Neuronal stem cell (in vitro differentiated cells): Measurements from ENCODE around the gene USP32.

Experiments used
- DNase-seq: peaks from one replicate; pipeline ENCODE4 v3.0.0-alpha.2; 2013; ENCODE audit warnings: low spot score
- H2AFZ ChIP-seq: one replicate; pipeline ENCODE4 v1.6.1; 2013; ENCODE audit warnings: mild to moderate bottlenecking, low read length, inconsistent platforms
- H2AK5ac ChIP-seq: 2 replicates; pipeline ENCODE4 v1.6.1; 2013; ENCODE audit warnings: low read depth, mild to moderate bottlenecking, inconsistent platforms, low read length, moderate library complexity, mixed read lengths
- H2BK120ac ChIP-seq: 2 replicates; pipeline ENCODE4 v1.6.1; 2013; ENCODE audit warnings: low read depth, mild to moderate bottlenecking, inconsistent platforms, low read length, moderate library complexity, mixed read lengths
- H2BK12ac ChIP-seq: one replicate; pipeline ENCODE4 v1.6.1; 2013; ENCODE audit warnings: low read length, inconsistent platforms
- H2BK15ac ChIP-seq: 2 replicates; pipeline ENCODE4 v1.6.1; 2013; ENCODE audit warnings: mild to moderate bottlenecking, low read length, inconsistent platforms, mixed read lengths
- H2BK5ac ChIP-seq: one replicate; pipeline ENCODE4 v1.6.1; 2013; ENCODE audit warnings: inconsistent platforms, mild to moderate bottlenecking, low read length, moderate library complexity
- H3K14ac ChIP-seq: one replicate; pipeline ENCODE4 v1.6.1; 2013; ENCODE audit warnings: low read length, inconsistent platforms
- H3K18ac ChIP-seq: 2 replicates; pipeline ENCODE4 v1.6.1; 2013; ENCODE audit warnings: low read length, inconsistent platforms
- H3K23ac ChIP-seq: 2 replicates; pipeline ENCODE4 v1.6.1; 2013; ENCODE audit warnings: low read depth, mild to moderate bottlenecking, mixed read lengths, low read length, inconsistent platforms; ENCODE audit not compliant: poor library complexity
- H3K27ac ChIP-seq: replicated peaks from 3 replicates; pipeline ENCODE4 v1.5.1; 2013; ENCODE audit warnings: low read length, inconsistent platforms
- H3K27me3 ChIP-seq, 3 experiments: 2 replicates each; pipeline ENCODE4 v1.6.1; 2013; ENCODE audit warnings: low read length in 3 of 3, mild to moderate bottlenecking in 2 of 3, inconsistent platforms in 1 of 3, low read depth in 1 of 3, mixed read lengths in 1 of 3, moderate library complexity in 1 of 3; ENCODE audit not compliant: control insufficient read depth in 3 of 3, insufficient read depth in 3 of 3
- H3K36me3 ChIP-seq, 2 donors: replicated peaks in 1 of 2; 2 replicates each; pipeline ENCODE4 v1.6.1; 2013; ENCODE audit warnings: low read length in 2 of 2; ENCODE audit not compliant: control insufficient read depth in 2 of 2, insufficient read depth in 2 of 2
- H3K4ac ChIP-seq: 2 replicates; pipeline ENCODE4 v1.6.1; 2013; ENCODE audit warnings: inconsistent platforms, mild to moderate bottlenecking, low read length, moderate library complexity
- H3K4me1 ChIP-seq, 2 donors: 1 replicate in 1 of 2; 2 replicates in 1 of 2; pipeline ENCODE4 v1.6.1; 2013; ENCODE audit warnings: low read length in 2 of 2, low read depth in 1 of 2; ENCODE audit not compliant: control insufficient read depth in 2 of 2, insufficient read depth in 1 of 2
- H3K4me2 ChIP-seq: one replicate; pipeline ENCODE4 v1.6.1; 2013; ENCODE audit warnings: mild to moderate bottlenecking, low read length, inconsistent platforms; ENCODE audit not compliant: insufficient read depth, poor library complexity, severe bottlenecking
- H3K4me3 ChIP-seq, 2 donors: 2 replicates each; pipeline ENCODE4 v1.5.1; 2013; ENCODE audit warnings: low read length in 2 of 2, mild to moderate bottlenecking in 2 of 2, inconsistent platforms in 1 of 2, moderate library complexity in 1 of 2
- H3K79me1 ChIP-seq: one replicate; pipeline ENCODE4 v1.6.1; 2013; ENCODE audit warnings: low read depth, mild to moderate bottlenecking, inconsistent platforms, low read length, moderate library complexity
- H3K9ac ChIP-seq: one replicate; pipeline ENCODE4 v1.6.1; 2013; ENCODE audit warnings: mild to moderate bottlenecking, low read depth, low read length, inconsistent platforms; ENCODE audit not compliant: poor library complexity
- H3K9me3 ChIP-seq, 2 donors: replicated peaks in 1 of 2; 2 replicates each; pipeline versions ENCODE3 to v1.6.1; 2013; ENCODE audit warnings: low read length in 2 of 2, mild to moderate bottlenecking in 2 of 2, inconsistent platforms in 1 of 2, low read depth in 1 of 2, mixed read lengths in 1 of 2, moderate library complexity in 1 of 2; ENCODE audit not compliant: control insufficient read depth in 2 of 2, insufficient read depth in 1 of 2
- H4K8ac ChIP-seq: one replicate; pipeline ENCODE4 v1.6.1; 2013; ENCODE audit warnings: low read depth, mild to moderate bottlenecking, inconsistent platforms, low read length, moderate library complexity
- H4K91ac ChIP-seq: one replicate; pipeline ENCODE4 v1.6.1; 2013; ENCODE audit warnings: low read length, low read depth, mild to moderate bottlenecking, inconsistent platforms; ENCODE audit not compliant: poor library complexity
- WGBS, 2 donors: extraction: QIAGEN DNeasy Blood & Tissue Kit; methylation state at CpG; one replicate each; pipeline ENCODE4 v1.1.7; 2013; ENCODE audit warnings: missing lambda C conversion rate in 2 of 2, mixed read lengths in 1 of 2; ENCODE audit not compliant: insufficient read length in 2 of 2, insufficient replicate concordance in 1 of 2; ENCODE audit errors: extremely low coverage in 2 of 2; 5-methylcytosine and 5-hydroxymethylcytosine counted together

USP32 gene

DNA sequence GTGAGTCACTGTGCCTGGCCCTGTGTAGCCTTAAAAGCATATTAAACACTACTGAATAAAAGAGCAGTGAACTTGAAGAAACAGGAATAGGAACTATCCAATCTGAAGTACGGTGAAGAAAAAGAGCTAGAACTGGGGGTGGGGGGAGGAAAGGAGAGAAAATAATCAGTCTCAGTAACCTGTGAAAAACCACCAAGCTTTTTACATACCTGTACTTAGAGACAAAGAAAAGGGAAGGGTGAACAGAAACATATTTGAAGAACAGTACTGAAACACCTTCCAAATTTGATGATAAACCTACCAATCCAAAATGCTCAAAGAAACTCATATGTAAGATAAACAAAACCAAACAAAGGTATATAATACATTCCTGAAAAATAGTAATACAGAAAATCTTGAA, 77.5 kb downstream of the USP32 start:
- WGBS, 2 donors: no CpG with 5 or more reads among the region's 1 CpG
- Histone ChIP-seq H3K79me1 (peaks cover 3% of the 10 kb centered on the region), H3K18ac (no peak overlapping the region), H3K27ac (no peak overlapping the region), H3K27me3 (no peaks in the 10 kb centered on the region), H2AK5ac (no peak overlapping the region), H3K4me2 (no peak overlapping the region), H3K9me3 (no peaks in the 10 kb centered on the region), H2BK12ac (no peak overlapping the region), H2BK15ac (no peak overlapping the region), H2BK120ac (no peak overlapping the region), H3K14ac (no peak overlapping the region), H2AFZ (no peak overlapping the region), H4K91ac (no peak overlapping the region), H3K23ac (no peak overlapping the region), H2BK5ac (no peak overlapping the region), H4K8ac (no peak overlapping the region), H3K36me3 (no peaks in the 10 kb centered on the region), H3K4me1 (no peaks in the 10 kb centered on the region), H3K9ac (no peak overlapping the region), H3K4me3 (no peak overlapping the region), H3K4ac (no peak overlapping the region)
- no peak for DNase-seq

GRCh38 chr17:60311936-60312335, 80.0 kb downstream of the USP32 start:
- H2AFZ ChIP-seq: no peak overlapping the region
- H3K4me3 ChIP-seq: no peak overlapping the region
- no peaks in the 10 kb centered on the region for H3K4me1 ChIP-seq
- no peak overlapping the region for H4K91ac ChIP-seq
- H3K4ac ChIP-seq: no peak overlapping the region
- H3K23ac ChIP-seq: no peak overlapping the region
- DNase-seq: no peak
- H2BK15ac ChIP-seq: no peak overlapping the region
- no peak overlapping the region for H3K14ac ChIP-seq
- no peak overlapping the region for H2BK120ac ChIP-seq
- no peaks in the 10 kb centered on the region for H3K27me3 ChIP-seq
- H2BK5ac ChIP-seq: no peak overlapping the region
- H3K27ac ChIP-seq: no peak overlapping the region
- H3K4me2 ChIP-seq: no peak overlapping the region
- no peaks in the 10 kb centered on the region for H3K9me3 ChIP-seq
- H3K9ac ChIP-seq: no peak overlapping the region
- peaks cover 6% of the 10 kb centered on the region for H3K79me1 ChIP-seq
- H2BK12ac ChIP-seq: no peak overlapping the region
- H2AK5ac ChIP-seq: no peak overlapping the region
- H4K8ac ChIP-seq: no peak overlapping the region
- no CpG with 5 or more reads among the region's 2 CpGs for WGBS, 2 donors
- H3K36me3 ChIP-seq: no peaks in the 10 kb centered on the region
- H3K18ac ChIP-seq: no peak overlapping the region

- no peak for DNase-seq
- no peak overlapping the region for H2AK5ac ChIP-seq
- no peak overlapping the region for H3K9ac ChIP-seq
- H4K8ac ChIP-seq: no peak overlapping the region
- peaks cover 6% of the 10 kb centered on the region for H3K79me1 ChIP-seq
- no peak overlapping the region for H3K4ac ChIP-seq
- H2BK15ac ChIP-seq: no peak overlapping the region
- H3K4me2 ChIP-seq: no peak overlapping the region
- H3K9me3 ChIP-seq: no peaks in the 10 kb centered on the region
- no peak overlapping the region for H2BK5ac ChIP-seq
- H2BK12ac ChIP-seq: no peak overlapping the region
- H4K91ac ChIP-seq: no peak overlapping the region
- no peaks in the 10 kb centered on the region for H3K4me1 ChIP-seq
- H3K27me3 ChIP-seq: no peaks in the 10 kb centered on the region
- H3K36me3 ChIP-seq: no peaks in the 10 kb centered on the region
- H3K18ac ChIP-seq: no peak overlapping the region
- H3K4me3 ChIP-seq: no peak overlapping the region
- no CpG with 5 or more reads among the region's 2 CpGs for WGBS, 2 donors
- no peak overlapping the region for H3K14ac ChIP-seq
- H2BK120ac ChIP-seq: no peak overlapping the region
- H3K27ac ChIP-seq: no peak overlapping the region
- no peak overlapping the region for H3K23ac ChIP-seq
- no peak overlapping the region for H2AFZ ChIP-seq
Observed at GRCh38 chr17:60311186-60311585, 80.7 kb downstream of the USP32 start.

- H2AFZ ChIP-seq: no peak overlapping the region
- no peak overlapping the region for H4K91ac ChIP-seq
- no peak overlapping the region for H2AK5ac ChIP-seq
- H3K36me3 ChIP-seq: peaks cover 0 to 11% of the 10 kb centered on the region in 2 donors
- H3K4me3 ChIP-seq: no peak overlapping the region
- no peak overlapping the region for H2BK5ac ChIP-seq
- H3K27ac ChIP-seq: no peak overlapping the region
- no peak overlapping the region for H2BK15ac ChIP-seq
- H3K9ac ChIP-seq: no peak overlapping the region
- H3K18ac ChIP-seq: no peak overlapping the region
- no CpG with 5 or more reads among the region's 4 CpGs for WGBS, 2 donors
- H3K9me3 ChIP-seq: peaks cover 0 to 5% of the 10 kb centered on the region in 2 donors
- no peaks in the 10 kb centered on the region for H3K27me3 ChIP-seq
- H3K4me2 ChIP-seq: no peak overlapping the region
- H3K23ac ChIP-seq: no peak overlapping the region
- H4K8ac ChIP-seq: no peak overlapping the region
- H2BK120ac ChIP-seq: no peak overlapping the region
- peaks cover 0 to 1% of the 10 kb centered on the region in 2 donors for H3K4me1 ChIP-seq
- no peak overlapping the region for H3K4ac ChIP-seq
- H2BK12ac ChIP-seq: no peak overlapping the region
- no peak for DNase-seq
- no peak overlapping the region for H3K14ac ChIP-seq
- peaks cover 4% of the 10 kb centered on the region for H3K79me1 ChIP-seq
Observed at GRCh38 chr17:60305141-60305540, 86.8 kb downstream of the USP32 start.
